ENCODE results near the gene PTEN.

GRCh38 chr10:87842220-87842641 is 21.2 kb upstream of the PTEN start:
- TF ChIP-seq, protein P1, sequence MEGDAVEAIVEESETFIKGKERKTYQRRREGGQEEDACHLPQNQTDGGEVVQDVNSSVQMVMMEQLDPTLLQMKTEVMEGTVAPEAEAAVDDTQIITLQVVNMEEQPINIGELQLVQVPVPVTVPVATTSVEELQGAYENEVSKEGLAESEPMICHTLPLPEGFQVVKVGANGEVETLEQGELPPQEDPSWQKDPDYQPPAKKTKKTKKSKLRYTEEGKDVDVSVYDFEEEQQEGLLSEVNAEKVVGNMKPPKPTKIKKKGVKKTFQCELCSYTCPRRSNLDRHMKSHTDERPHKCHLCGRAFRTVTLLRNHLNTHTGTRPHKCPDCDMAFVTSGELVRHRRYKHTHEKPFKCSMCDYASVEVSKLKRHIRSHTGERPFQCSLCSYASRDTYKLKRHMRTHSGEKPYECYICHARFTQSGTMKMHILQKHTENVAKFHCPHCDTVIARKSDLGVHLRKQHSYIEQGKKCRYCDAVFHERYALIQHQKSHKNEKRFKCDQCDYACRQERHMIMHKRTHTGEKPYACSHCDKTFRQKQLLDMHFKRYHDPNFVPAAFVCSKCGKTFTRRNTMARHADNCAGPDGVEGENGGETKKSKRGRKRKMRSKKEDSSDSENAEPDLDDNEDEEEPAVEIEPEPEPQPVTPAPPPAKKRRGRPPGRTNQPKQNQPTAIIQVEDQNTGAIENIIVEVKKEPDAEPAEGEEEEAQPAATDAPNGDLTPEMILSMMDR (IDR thresholded peaks at IDR 0.05): no peak
- no peak for TF ChIP-seq POLR2A (IDR thresholded peaks at IDR 0.05)

Measured in adrenal gland (tissue), 5 donors.